ENCODE measurements around the gene GGA1.

The GGA1 gene

GRCh38 chr22:37678372-37678771, 69.7 kb downstream of the GGA1 start:
- Mint-ChIP-seq H3K4me3 (no peak overlapping the region), H3K27me3 (no peaks in the 10 kb centered on the region), H3K36me3 (no peaks in the 10 kb centered on the region), H3K9me3 (no peaks in the 10 kb centered on the region), H3K4me1 (peaks cover 50% of the 10 kb centered on the region), H3K27ac (no peak overlapping the region)

DNA sequence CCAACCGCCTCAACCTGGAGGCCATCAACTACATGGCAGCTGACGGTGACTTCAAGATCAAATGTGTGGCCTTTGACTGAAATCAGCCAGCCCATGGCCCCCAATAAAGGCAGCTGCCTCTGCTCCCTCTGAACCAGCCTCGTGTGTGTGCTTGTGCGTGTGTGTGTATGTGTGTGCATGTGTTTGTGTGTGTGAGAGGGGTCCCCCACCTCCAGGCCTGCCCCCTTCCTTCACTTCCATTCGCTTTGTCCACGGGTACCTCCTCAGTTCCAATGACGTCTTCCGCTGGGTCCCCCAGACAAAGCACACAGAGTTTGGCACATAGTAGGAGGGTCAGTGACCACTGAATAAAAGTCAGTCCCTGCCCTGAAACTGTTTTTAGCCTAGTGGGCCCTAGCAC, 71.0 kb downstream of the GGA1 start:
- Mint-ChIP-seq H3K4me3 (no peak overlapping the region), H3K27ac (peak overlapping the region; percentile 75), H3K27me3 (no peaks in the 10 kb centered on the region), H3K36me3 (no peaks in the 10 kb centered on the region), H3K9me3 (no peaks in the 10 kb centered on the region), H3K4me1 (peaks cover 40% of the 10 kb centered on the region)

- Mint-ChIP-seq H3K27ac (no peak overlapping the region), H3K4me3 (no peak overlapping the region), H3K27me3 (no peaks in the 10 kb centered on the region), H3K9me3 (no peaks in the 10 kb centered on the region), H3K36me3 (no peaks in the 10 kb centered on the region), H3K4me1 (peaks cover 35% of the 10 kb centered on the region)
Measured at GRCh38 chr22:37680191-37680851, 71.7 kb downstream of the GGA1 start.

DNA sequence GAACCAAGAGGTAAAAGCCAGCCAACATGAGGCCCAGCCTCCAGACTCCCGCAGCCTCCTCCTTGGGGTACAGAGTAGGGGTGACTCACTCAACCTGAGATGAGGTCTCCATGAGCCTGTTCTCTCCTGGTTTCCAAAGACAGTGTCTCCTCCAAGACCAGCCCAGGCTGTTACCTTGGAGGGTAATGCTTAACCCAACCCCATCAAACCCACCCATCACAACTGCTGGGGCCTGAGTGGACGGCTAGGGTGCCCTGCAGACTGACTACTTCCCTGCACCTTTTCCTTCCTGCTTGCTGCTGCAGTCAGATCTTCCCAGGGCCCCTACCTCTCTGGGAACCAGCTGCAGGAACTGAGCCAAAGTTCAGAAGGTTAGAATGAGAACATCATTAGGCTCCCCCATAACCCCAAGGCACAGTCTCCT, 72.4 kb downstream of the GGA1 start:
- H3K36me3 Mint-ChIP-seq: no peaks in the 10 kb centered on the region
- H3K4me1 Mint-ChIP-seq: peaks cover 30% of the 10 kb centered on the region
- H3K4me3 Mint-ChIP-seq: no peak overlapping the region
- no peak overlapping the region for H3K27ac Mint-ChIP-seq
- H3K9me3 Mint-ChIP-seq: no peaks in the 10 kb centered on the region
- H3K27me3 Mint-ChIP-seq: no peaks in the 10 kb centered on the region

DNA sequence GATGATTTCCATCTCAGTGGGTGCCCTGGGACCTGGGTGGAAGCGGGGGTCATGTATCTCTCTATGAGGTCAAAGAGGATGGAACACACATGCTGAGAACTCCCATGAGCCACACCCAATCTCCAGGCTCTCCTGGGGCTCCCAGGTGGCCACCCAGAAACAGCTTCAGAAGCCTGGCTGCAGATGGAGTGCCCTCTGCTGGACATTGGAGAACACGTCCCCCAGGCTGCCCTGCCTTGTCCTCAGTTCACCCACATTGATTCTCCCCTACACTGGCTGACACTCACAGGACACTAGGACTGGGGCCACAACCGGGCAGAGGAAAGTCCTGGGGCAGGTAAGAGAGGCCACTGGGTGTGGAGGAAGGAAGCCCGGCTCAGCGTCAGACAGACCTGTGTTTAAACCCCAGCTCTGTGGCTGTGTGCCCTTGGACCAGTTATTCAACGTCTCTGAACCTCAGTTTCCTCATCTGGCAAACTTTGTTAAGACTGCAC, 73.0 kb downstream of the GGA1 start:
- Mint-ChIP-seq H3K36me3 (no peaks in the 10 kb centered on the region), H3K4me1 (peaks cover 30% of the 10 kb centered on the region), H3K4me3 (no peak overlapping the region), H3K9me3 (no peaks in the 10 kb centered on the region), H3K27ac (peak overlapping the region; percentile 81), H3K27me3 (no peaks in the 10 kb centered on the region)

All from activated naive CD4-positive, alpha-beta T cell treated with anti-CD3 and anti-CD28 coated beads, Interleukin-2, amount 50 U/mL, for 24 hours (primary cell).